ENCODE results near the gene SCN1B.

DNA sequence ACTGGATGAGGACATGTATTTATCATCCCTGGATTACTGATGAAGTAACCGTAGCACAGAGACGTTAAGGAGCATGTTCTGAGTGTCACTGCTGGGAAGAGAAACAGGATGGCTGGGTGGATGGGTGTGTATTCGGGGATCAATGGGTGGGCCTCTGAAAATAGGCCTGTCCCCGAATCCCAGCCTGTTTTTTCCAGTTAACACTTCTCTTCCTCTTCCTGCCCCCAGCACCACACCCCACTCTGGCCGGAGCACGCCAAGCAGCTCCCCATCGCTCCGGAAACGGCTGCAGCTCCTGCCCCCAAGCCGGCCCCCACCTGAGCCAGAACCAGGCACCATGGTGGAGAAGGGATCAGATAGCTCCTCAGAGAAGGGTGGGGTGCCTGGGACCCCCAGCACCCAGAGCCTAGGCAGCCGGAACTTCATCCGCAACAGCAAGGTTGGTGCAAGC is 21.4 kb upstream of the SCN1B start:
- TF ChIP-seq, protein P1, sequence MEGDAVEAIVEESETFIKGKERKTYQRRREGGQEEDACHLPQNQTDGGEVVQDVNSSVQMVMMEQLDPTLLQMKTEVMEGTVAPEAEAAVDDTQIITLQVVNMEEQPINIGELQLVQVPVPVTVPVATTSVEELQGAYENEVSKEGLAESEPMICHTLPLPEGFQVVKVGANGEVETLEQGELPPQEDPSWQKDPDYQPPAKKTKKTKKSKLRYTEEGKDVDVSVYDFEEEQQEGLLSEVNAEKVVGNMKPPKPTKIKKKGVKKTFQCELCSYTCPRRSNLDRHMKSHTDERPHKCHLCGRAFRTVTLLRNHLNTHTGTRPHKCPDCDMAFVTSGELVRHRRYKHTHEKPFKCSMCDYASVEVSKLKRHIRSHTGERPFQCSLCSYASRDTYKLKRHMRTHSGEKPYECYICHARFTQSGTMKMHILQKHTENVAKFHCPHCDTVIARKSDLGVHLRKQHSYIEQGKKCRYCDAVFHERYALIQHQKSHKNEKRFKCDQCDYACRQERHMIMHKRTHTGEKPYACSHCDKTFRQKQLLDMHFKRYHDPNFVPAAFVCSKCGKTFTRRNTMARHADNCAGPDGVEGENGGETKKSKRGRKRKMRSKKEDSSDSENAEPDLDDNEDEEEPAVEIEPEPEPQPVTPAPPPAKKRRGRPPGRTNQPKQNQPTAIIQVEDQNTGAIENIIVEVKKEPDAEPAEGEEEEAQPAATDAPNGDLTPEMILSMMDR (IDR thresholded peaks at IDR 0.05) = no peak
- TF ChIP-seq POLR2A (IDR thresholded peaks at IDR 0.05) = no peak
